ENCODE results near the gene VAC14. TPM values are rescaled to one million over a fixed set of nuclear protein-coding genes. Genes with fewer than 3 reads are reported as not detected.
A peak's percentile ranks its signal among the peaks of the same experiment; 100 is the strongest.

The VAC14 gene
- total RNA-seq, 1 experiment from 2014 or later, result 35.3 TPM

GRCh38 chr16:70686376-70687101 is 114.4 kb downstream of the VAC14 start:
- H3K27ac ChIP-seq (ENCODE audit: low read depth, low read length), result peak overlapping the region; percentile 51; the same call in 1 of the 2 replicates
- no TSS peak for BruUV-seq (replicated peaks)
- peaks cover 39% of the 10 kb centered on the region for H3K79me2 ChIP-seq (ENCODE audit: insufficient read depth, low read length)
- DNase-seq (ENCODE audit: low read depth, low spot score), result no peak
- POLR2A ChIA-PET, result interaction anchor here (1.3 kb wide), 1 partner anchor 60 kb away, joined by 4 read pairs; no protein-coding TSS in a partner anchor
- CTCF ChIA-PET, result interaction anchor here (1.9 kb wide), 1 partner anchor 85 kb away, joined by 11 read pairs; no protein-coding TSS in a partner anchor
- intact Hi-C loops (cut with micrococcal nuclease), result no loop called here
- no peaks in the 10 kb centered on the region for H4K20me1 ChIP-seq (ENCODE audit: insufficient read depth)
- ATAC-seq, result peak; percentile 49
- no peak overlapping the region for H2AFZ ChIP-seq (ENCODE audit: low read depth, low read length, poor library complexity, severe bottlenecking)
- peak overlapping the region; percentile 72 for H3K4me2 ChIP-seq (ENCODE audit: low read length)
- RAD21 ChIA-PET (ENCODE audit: low non-redundant PET in 1 of 2, low total read pairs in 2 of 2, uncharacterized antibody in 2 of 2, unreplicated experiment in 2 of 2), result interaction anchor here (1.3 to 2.1 kb wide), 2 partner anchors 60 to 85 kb away, joined by 4 to 6 read pairs; no protein-coding TSS in a partner anchor
- H3K9me2 ChIP-seq (ENCODE audit: insufficient read depth), result no peaks in the 10 kb centered on the region
- H3K9me3 ChIP-seq (ENCODE audit: control insufficient read depth in 1 of 2, insufficient read depth in 1 of 2, low read depth in 1 of 2, low read length in 2 of 2), result no peaks in the 10 kb centered on the region
- H3K27me3 ChIP-seq (ENCODE audit: insufficient read depth, low read length), result no peaks in the 10 kb centered on the region
- peak overlapping the region; percentile 9 to 45; a peak in 1 of 4 replicates for H3K4me3 ChIP-seq (replicated peaks in 1 of 2; ENCODE audit: low read depth in 1 of 2, low read length in 2 of 2)
- TF ChIP-seq ZNF274 (IDR thresholded peaks at IDR 0.05; ENCODE audit: low read depth, low read length), result no peak
- TF ChIP-seq FOSL1 (IDR thresholded peaks at IDR 0.05; ENCODE audit: low read depth), result no peak
- TF ChIP-seq EZH2phosphoT487 (IDR thresholded peaks at IDR 0.05; ENCODE audit: borderline replicate concordance), result no peak
- no peak for TF ChIP-seq JUND (IDR thresholded peaks at IDR 0.05)
- no peak for TF ChIP-seq CEBPB (IDR thresholded peaks at IDR 0.05; ENCODE audit: low read depth)
- TF ChIP-seq, protein P1, sequence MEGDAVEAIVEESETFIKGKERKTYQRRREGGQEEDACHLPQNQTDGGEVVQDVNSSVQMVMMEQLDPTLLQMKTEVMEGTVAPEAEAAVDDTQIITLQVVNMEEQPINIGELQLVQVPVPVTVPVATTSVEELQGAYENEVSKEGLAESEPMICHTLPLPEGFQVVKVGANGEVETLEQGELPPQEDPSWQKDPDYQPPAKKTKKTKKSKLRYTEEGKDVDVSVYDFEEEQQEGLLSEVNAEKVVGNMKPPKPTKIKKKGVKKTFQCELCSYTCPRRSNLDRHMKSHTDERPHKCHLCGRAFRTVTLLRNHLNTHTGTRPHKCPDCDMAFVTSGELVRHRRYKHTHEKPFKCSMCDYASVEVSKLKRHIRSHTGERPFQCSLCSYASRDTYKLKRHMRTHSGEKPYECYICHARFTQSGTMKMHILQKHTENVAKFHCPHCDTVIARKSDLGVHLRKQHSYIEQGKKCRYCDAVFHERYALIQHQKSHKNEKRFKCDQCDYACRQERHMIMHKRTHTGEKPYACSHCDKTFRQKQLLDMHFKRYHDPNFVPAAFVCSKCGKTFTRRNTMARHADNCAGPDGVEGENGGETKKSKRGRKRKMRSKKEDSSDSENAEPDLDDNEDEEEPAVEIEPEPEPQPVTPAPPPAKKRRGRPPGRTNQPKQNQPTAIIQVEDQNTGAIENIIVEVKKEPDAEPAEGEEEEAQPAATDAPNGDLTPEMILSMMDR (IDR thresholded peaks at IDR 0.05 in 2 of 3, conservative IDR thresholded peaks at IDR 0.05 in 1 of 3; ENCODE audit: borderline replicate concordance in 1 of 3, insufficient read depth in 1 of 3, low read depth in 2 of 3, low read length in 2 of 3), result no peak; a peak in 1 of 6 replicates
- H3K9ac ChIP-seq (ENCODE audit: low read length), result peak overlapping the region; percentile 56
- H3K4me1 ChIP-seq (ENCODE audit: control insufficient read depth in 1 of 2, insufficient read depth in 2 of 2, low read length in 2 of 2), result peaks cover 39 to 66% of the 10 kb centered on the region in 2 experiments
- 0 out of 4 replicates have a peak, but pooled peaks cover 0 to 4% of the 10 kb centered on the region in 2 experiments for H3K36me3 ChIP-seq (ENCODE audit: control insufficient read depth in 1 of 2, insufficient read depth in 2 of 2, low read length in 2 of 2)
